ENCODE measurements around the gene DHRS7C. TPM values are rescaled to one million over a fixed set of nuclear protein-coding genes. Genes with fewer than 3 reads are reported as not detected.

Gene DHRS7C
- polyA plus RNA-seq, 1 donor from 2014 or later, result not detected

- Histone ChIP-seq H3K79me2 (replicated peaks; ENCODE audit: insufficient read depth, low read length) (no peaks in the 10 kb centered on the region), H3K4me3 (ENCODE audit: low read length) (no peak overlapping the region), H3K9me3 (ENCODE audit: low read length) (no peaks in the 10 kb centered on the region), H3K9ac (ENCODE audit: low read length) (no peak overlapping the region), H2AFZ (ENCODE audit: low read depth, low read length) (no peak overlapping the region), H3K27ac (ENCODE audit: low read length) (no peak overlapping the region), H3K9me2 (ENCODE audit: insufficient read depth, low read length) (no peaks in the 10 kb centered on the region), H3K27me3 (ENCODE audit: insufficient read depth, low read depth, low read length) (no peaks in the 10 kb centered on the region), H3F3A (ENCODE audit: insufficient read depth, low read length, poor library complexity, severe bottlenecking) (no peaks in the 10 kb centered on the region), H3K36me3 (ENCODE audit: insufficient read depth, low read length) (no peaks in the 10 kb centered on the region), H4K20me1 (ENCODE audit: insufficient read depth) (no peaks in the 10 kb centered on the region), H3K4me2 (ENCODE audit: low read length) (no peak overlapping the region)
- TF ChIP-seq, protein P1, sequence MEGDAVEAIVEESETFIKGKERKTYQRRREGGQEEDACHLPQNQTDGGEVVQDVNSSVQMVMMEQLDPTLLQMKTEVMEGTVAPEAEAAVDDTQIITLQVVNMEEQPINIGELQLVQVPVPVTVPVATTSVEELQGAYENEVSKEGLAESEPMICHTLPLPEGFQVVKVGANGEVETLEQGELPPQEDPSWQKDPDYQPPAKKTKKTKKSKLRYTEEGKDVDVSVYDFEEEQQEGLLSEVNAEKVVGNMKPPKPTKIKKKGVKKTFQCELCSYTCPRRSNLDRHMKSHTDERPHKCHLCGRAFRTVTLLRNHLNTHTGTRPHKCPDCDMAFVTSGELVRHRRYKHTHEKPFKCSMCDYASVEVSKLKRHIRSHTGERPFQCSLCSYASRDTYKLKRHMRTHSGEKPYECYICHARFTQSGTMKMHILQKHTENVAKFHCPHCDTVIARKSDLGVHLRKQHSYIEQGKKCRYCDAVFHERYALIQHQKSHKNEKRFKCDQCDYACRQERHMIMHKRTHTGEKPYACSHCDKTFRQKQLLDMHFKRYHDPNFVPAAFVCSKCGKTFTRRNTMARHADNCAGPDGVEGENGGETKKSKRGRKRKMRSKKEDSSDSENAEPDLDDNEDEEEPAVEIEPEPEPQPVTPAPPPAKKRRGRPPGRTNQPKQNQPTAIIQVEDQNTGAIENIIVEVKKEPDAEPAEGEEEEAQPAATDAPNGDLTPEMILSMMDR (IDR thresholded peaks at IDR 0.05; ENCODE audit: poor library complexity, severe bottlenecking), result no peak
- no peak for TF ChIP-seq MXI1 (conservative IDR thresholded peaks at IDR 0.05; ENCODE audit: poor library complexity, severe bottlenecking)
These were observed 18.0 kb upstream of the DHRS7C start for GRCh38 chr17:9809409-9809808.

DNA sequence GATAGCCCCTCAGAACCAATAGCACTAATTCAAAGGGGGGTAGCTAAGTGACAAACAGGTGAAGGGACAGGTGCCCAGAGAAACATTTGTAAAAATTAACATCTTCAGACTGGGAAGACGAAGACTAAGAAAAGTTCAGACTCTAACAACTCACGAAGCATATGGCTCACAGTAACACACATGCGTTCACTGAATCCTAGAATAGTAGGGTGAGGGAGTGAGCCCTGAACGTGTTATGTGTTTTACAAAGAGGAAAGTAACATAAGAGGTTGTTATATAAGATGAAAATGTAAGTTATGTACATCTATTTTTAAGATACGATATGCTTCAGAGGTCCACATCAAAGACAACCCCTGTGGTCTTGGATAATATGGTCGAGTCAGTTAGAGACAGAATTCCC is 15.3 kb upstream of the DHRS7C start:
- Histone ChIP-seq H2AFZ (ENCODE audit: low read depth, low read length) (no peak overlapping the region), H3K4me2 (ENCODE audit: low read length) (no peak overlapping the region), H3K9me2 (ENCODE audit: insufficient read depth, low read length) (no peaks in the 10 kb centered on the region), H3K36me3 (ENCODE audit: insufficient read depth, low read length) (no peaks in the 10 kb centered on the region), H3K4me3 (ENCODE audit: low read length) (no peak overlapping the region), H3K27ac (ENCODE audit: low read length) (no peak overlapping the region), H3K9ac (ENCODE audit: low read length) (no peak overlapping the region), H3K9me3 (ENCODE audit: low read length) (no peaks in the 10 kb centered on the region), H3K27me3 (ENCODE audit: insufficient read depth, low read depth, low read length) (no peaks in the 10 kb centered on the region), H4K20me1 (ENCODE audit: insufficient read depth) (no peaks in the 10 kb centered on the region), H3F3A (ENCODE audit: insufficient read depth, low read length, poor library complexity, severe bottlenecking) (no peaks in the 10 kb centered on the region), H3K79me2 (replicated peaks; ENCODE audit: insufficient read depth, low read length) (no peaks in the 10 kb centered on the region)
- TF ChIP-seq RAD21 (conservative IDR thresholded peaks at IDR 0.05) (no peak), SMC3 (conservative IDR thresholded peaks at IDR 0.05; ENCODE audit: poor library complexity) (no peak), EP300 (conservative IDR thresholded peaks at IDR 0.05; ENCODE audit: poor library complexity, severe bottlenecking) (no peak), TAF1 (IDR thresholded peaks at IDR 0.05; ENCODE audit: low read depth) (no peak)
- TF ChIP-seq, protein P2, sequence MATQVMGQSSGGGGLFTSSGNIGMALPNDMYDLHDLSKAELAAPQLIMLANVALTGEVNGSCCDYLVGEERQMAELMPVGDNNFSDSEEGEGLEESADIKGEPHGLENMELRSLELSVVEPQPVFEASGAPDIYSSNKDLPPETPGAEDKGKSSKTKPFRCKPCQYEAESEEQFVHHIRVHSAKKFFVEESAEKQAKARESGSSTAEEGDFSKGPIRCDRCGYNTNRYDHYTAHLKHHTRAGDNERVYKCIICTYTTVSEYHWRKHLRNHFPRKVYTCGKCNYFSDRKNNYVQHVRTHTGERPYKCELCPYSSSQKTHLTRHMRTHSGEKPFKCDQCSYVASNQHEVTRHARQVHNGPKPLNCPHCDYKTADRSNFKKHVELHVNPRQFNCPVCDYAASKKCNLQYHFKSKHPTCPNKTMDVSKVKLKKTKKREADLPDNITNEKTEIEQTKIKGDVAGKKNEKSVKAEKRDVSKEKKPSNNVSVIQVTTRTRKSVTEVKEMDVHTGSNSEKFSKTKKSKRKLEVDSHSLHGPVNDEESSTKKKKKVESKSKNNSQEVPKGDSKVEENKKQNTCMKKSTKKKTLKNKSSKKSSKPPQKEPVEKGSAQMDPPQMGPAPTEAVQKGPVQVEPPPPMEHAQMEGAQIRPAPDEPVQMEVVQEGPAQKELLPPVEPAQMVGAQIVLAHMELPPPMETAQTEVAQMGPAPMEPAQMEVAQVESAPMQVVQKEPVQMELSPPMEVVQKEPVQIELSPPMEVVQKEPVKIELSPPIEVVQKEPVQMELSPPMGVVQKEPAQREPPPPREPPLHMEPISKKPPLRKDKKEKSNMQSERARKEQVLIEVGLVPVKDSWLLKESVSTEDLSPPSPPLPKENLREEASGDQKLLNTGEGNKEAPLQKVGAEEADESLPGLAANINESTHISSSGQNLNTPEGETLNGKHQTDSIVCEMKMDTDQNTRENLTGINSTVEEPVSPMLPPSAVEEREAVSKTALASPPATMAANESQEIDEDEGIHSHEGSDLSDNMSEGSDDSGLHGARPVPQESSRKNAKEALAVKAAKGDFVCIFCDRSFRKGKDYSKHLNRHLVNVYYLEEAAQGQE (IDR thresholded peaks at IDR 0.05; ENCODE audit: borderline replicate concordance), result no peak

DNA sequence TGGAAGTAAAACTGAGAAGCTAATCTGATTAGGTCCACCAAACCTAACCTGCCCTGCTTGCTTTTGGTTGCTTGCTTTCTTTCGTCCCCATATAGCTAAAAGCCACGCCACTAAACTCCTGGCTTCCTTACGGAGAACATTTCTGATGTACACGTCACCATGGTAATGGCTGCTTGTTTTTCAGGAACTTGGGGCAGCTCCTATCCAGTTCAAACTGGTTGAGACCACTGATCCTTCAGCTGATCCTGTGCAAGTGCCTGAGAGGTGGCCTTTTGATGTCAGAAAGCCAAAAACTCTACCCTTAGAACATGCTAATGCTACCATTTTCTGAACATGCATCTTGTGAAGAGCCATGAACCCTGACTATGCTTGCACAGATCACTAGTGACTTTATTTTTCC is 14.4 kb upstream of the DHRS7C start:
- Histone ChIP-seq H3K79me2 (replicated peaks; ENCODE audit: insufficient read depth, low read length) (no peaks in the 10 kb centered on the region), H3K4me2 (ENCODE audit: low read length) (no peak overlapping the region), H4K20me1 (ENCODE audit: insufficient read depth) (no peaks in the 10 kb centered on the region), H3K27me3 (ENCODE audit: insufficient read depth, low read depth, low read length) (no peaks in the 10 kb centered on the region), H3K9ac (ENCODE audit: low read length) (no peak overlapping the region), H3K9me2 (ENCODE audit: insufficient read depth, low read length) (no peaks in the 10 kb centered on the region), H3K9me3 (ENCODE audit: low read length) (no peaks in the 10 kb centered on the region), H2AFZ (ENCODE audit: low read depth, low read length) (no peak overlapping the region), H3F3A (ENCODE audit: insufficient read depth, low read length, poor library complexity, severe bottlenecking) (no peaks in the 10 kb centered on the region), H3K4me3 (ENCODE audit: low read length) (no peak overlapping the region), H3K27ac (ENCODE audit: low read length) (no peak overlapping the region), H3K36me3 (ENCODE audit: insufficient read depth, low read length) (no peaks in the 10 kb centered on the region)
- TF ChIP-seq, protein P1 (IDR thresholded peaks at IDR 0.05; ENCODE audit: poor library complexity, severe bottlenecking), result no peak
- TF ChIP-seq EZH2 (IDR thresholded peaks at IDR 0.05; ENCODE audit: borderline replicate concordance, insufficient read depth, low read length, poor library complexity, severe bottlenecking) (no peak), RAD21 (conservative IDR thresholded peaks at IDR 0.05) (no peak)
- TF ChIP-seq, protein P2 (IDR thresholded peaks at IDR 0.05; ENCODE audit: borderline replicate concordance), result no peak
